ENCODE data around the gene EFHD1.

The EFHD1 gene

DNA sequence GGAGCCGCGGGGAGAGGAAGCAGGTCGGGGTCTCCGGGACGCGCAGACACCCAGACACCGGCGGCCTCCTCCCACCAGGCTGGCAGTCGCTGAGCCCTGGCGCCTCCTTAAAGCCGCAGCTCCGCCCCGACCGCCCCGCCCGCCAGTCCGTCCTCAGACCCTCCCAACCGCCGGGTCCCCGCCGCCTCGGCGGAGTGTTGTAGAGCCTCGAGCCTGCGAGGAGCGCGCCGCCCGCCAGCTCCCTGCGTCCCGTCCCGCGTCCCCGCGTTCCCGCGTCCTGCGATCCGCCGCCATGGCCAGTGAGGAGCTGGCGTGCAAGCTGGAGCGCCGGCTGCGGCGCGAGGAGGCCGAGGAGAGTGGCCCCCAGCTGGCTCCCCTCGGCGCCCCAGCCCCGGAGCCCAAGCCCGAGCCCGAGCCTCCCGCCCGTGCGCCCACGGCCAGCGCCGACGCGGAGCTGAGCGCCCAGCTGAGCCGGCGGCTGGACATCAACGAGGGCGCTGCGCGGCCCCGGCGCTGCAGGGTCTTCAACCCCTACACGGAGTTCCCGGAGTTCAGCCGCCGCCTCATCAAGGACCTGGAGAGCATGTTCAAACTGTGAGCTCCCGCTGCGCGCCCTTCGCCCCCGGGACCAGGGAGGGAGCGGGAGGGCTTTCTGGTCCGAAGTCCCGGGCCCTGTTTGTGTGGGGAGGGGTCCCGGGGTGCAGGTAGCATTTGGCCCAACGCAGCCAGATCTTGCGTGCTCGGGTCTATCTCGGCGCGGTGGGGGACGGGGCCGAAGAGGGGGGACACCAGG is at the start of gene EFHD1:
EFHD1 (plus strand) TSS at position 192 of the 793 bp plus-strand sequence; CDS start at position 293, 101 bp downstream.
- peak in 2 of 4 experiments; percentile 13 to 16 for DNase-seq

GRCh38 chr2:232584238-232584637 is 49.2 kb upstream of the EFHD1 start:
- DNase-seq: no peak

- no peak for DNase-seq
Measured at GRCh38 chr2:232586943-232587505, 46.4 kb upstream of the EFHD1 start.

GRCh38 chr2:232587512-232587911 is 45.9 kb upstream of the EFHD1 start:
- DNase-seq: no peak

GRCh38 chr2:232588031-232588430 is 45.4 kb upstream of the EFHD1 start:
- no peak for DNase-seq

DNA sequence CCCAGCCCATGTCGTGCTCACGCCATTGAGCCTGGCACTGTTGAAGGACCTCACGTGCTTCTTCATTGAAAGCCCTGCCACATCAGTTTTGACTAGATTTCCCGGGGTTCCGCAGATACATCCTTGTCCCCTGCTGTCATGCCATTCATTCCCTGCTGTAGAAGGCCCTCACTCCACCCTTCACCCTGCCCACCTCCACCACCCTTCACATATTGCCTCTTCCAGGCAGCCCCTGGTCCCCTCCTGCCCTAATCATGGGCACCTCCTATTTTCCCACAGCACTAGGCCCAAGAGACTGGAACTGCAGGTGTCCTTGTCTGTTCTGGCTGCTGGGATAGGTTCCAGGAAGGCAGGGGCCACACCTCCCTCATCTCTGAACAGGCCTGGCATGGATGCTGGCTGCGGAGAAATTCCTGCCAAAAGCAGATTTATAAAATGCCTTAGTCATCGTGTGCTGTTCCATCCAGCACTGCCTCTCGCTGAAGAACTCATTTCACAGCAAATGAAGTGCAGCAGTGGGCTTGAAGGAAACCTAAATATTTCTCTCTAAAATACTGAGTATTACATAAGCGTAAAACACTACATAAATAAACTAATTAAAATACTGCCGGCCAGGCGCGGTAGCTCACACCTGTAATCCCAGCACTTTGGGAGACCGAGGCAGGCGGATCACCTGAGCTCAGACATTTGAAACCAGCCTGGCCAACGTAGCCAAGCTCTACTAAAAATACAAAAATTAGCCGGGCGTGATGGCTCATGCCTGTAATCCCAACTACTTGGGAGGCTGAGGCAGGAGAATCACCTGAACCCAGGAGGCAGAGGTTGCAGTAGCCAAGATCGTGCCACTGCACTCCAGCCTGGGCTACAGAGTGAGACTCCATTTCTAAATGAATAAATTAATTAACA is 44.5 kb upstream of the EFHD1 start:
- no peak for DNase-seq

- DNase-seq: no peak
Measured at GRCh38 chr2:232592772-232593395, 40.5 kb upstream of the EFHD1 start.

GRCh38 chr2:232593982-232594381 is 39.4 kb upstream of the EFHD1 start:
- DNase-seq: no peak

DNA sequence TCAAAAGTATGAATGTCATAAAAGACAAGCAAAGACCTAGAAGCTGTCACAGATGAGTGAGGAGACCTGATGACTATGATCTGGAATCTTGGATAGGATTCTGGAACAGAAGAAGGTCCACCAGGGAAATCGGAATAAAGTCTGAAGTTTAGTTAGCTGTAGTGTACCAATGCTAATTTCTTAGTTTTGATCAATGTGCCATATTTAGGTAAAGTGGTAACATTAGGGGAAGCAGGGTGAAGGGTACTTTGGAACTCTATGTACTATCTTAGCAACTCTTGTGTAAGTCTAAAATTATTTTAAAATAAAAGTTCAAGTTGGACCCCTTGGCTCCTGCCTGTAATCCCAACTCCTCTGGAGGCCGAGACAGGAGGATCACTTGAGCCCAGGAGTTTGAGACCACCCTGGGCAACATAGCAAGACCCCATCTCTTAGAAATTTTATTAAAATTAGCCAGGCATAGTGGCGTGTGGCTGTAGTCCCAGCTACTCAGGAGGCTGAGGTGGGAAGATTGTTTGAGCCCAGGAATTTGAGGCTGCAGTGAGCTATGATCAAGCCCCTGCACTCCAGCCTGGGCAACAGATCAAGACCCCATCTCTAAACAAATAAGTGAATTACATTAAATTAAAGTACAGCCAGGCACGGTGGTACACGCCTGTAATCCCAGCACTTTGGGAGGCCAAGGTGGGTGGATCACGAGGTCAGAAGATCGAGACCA is 35.9 kb upstream of the EFHD1 start:
- DNase-seq: no peak

DNA sequence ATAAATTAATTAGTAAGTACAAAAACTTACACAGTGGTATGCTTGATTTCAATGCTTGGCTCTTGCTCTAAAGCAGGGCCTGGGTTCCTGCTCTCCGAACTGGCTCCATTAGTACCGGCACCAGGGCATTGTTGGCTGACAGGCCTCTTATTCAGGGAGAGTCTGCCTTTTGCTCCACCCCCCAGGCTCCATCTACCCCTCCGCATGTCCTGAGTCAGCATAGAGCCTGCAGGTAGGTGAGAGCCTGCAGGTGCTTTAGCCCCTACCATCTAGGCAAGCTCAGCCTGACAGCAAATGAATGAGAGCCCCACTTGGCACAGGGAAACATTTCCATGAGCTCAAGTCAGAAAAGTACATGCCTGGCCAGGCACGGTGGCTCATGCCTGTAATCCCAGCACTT is 35.1 kb upstream of the EFHD1 start:
- no peak for DNase-seq

DNA sequence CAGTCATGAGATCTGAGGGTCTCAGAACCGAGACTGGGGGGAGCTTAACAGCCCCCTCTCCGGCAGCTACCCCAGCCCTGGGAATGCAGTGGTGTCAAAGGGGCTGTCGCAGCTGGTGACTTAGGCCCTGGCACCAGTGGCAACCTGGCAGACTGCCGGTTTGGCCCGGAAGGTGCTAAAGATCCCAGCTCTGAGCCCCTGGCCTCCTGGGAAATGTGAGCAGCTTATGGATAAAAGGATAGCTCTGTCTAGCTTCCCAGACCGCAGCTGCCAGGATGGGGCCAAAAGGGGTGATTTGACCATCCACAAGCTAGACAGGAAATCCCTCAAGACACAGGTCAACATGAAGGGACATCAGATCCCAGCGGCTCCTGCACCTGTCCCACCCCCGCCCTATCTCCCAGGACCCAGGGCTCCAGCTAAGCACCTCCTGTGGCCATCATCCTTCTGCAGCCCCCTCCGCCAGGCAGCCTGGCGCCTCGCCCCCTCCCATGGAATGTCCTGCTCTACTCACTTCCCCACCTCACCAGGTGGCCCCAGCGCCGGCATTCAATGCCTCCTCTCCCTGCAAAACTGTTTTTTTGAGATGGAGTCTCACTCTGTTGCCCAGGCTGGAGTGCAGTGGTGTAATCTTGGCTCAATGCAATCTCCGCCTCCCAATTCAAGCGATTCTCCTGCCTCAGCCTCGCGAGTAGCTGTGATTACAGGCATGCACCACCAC is 33.2 kb upstream of the EFHD1 start:
- DNase-seq: no peak

- DNase-seq: no peak
Measured at GRCh38 chr2:232603283-232603682, 30.1 kb upstream of the EFHD1 start.

DNA sequence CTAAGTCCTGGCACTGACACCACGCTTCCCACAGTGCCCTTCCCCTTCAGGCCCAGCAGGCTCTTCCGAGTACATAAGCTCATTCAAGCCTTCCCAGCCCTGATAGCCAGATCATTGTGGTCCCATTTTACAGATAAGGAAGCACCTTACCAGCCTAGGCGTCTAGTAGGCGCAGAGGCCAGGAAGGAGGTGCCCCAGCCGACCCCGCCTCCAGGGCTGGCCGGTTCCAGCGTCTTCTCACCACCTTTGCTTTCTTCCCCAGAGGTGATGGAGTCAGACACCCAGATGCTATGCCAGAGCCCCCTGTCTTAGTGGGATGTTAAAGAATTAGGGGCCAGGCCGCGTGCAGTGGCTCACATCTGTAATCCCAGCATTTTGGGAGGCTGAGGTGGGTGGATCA is 28.9 kb upstream of the EFHD1 start:
- DNase-seq: no peak

DNA sequence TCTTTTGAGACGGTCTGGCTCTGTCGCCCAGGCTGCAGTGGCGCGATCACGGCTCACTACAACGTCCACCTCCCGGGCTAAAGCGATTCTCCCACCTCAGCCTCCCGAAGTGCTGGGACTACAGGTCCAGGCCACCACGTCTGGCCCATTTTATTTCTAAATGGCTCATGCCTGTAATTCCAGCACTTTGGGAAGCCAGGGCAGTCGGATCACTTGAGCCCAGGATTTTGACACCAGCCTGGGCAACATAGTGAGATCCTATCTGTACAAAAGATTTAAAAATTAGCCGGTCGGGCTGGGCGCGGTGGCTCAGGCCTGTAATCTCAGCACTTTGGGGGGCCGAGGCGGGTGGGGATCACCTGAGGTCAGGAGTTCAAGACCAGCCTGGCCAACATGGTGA is 26.4 kb upstream of the EFHD1 start:
- DNase-seq: no peak

GRCh38 chr2:232609607-232610006 is 23.8 kb upstream of the EFHD1 start:
- no peak for DNase-seq

GRCh38 chr2:232610081-232610480 is 23.3 kb upstream of the EFHD1 start:
- no peak for DNase-seq

- no peak for DNase-seq
Measured at GRCh38 chr2:232611061-232611460, 22.3 kb upstream of the EFHD1 start.

DNA sequence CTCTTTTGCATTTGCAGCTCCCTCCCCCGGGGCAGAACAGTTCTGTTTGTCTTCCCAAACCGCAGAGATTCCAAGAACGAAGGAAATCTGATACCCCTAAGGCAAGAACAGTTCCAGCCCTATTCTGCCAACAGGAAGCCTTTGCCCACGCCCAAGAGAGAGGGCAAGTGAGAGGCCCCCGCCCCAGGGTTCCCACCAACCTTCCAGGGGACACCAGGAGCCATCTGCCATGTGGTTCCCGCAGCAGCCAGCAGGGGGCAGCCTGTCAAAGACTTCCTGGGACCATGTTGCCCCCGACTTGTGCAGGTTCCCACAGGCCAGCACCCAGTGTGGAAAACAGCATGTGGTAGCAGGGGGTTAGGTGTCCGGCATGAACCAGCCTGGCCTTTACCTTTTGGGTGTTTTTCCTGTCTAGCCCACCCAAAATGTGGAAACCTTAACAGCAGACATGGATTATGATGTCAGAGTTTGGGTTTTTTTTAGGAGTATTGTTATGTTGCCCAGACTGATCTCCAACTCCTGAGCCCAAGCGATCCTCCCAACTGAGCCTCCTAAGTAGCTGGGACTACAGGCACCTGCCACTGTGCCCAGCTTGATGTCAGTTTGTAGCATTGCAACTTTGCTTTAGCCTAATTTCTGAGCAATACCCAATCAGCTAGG is 21.7 kb upstream of the EFHD1 start:
- DNase-seq: peak; percentile 13 to 69 (median 42)

- no peak for DNase-seq
Measured at GRCh38 chr2:232613538-232614134, 19.8 kb upstream of the EFHD1 start.

DNA sequence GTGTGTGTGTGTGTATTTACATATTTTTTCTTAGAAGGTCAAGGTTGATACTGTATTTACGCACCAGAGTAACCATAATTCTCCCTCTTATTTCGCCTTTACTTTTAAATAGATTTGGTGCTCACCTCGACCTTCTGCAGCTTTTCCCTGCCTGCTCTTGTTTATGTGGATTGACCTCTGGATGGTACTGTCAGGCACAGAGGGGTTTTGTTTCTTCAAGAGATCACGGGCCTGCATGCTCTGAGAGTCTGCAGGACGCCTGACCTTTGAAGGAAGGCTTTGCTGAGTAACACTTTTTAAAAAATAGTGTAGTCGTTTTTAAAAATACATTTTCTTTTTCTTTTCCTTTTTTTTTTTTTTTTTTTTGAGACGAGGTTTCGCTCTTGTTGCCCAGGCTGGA is 18.1 kb upstream of the EFHD1 start:
- no peak for DNase-seq

DNA sequence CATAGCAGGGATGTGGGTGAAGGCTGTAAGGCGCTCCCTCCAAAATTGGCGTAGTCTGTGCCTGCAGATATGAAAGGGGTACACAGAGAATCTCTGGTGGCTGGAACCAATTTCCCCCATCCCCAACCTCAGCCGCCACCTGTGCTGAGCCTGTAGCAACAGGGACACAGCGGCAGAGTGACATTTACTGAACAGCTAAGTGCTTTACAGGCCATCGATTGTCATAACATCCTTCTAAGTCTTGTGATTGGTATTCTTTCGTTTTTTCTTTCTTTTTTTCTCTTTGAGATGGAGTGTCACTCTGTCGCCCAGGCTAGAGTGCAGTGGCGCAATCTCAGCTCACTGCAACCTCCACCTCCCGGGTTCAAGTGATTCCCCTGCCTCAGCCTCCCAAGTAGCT is 12.2 kb upstream of the EFHD1 start:
- no peak for DNase-seq
